ENCODE measurements around the gene ELOB.

- no peak for TF ChIP-seq CTCF (IDR thresholded peaks at IDR 0.05; ENCODE audit: borderline replicate concordance, extremely low read depth, low read length, poor library complexity, severe bottlenecking)
- TF ChIP-seq EZH2 (IDR thresholded peaks at IDR 0.05; ENCODE audit: borderline replicate concordance, low read depth, low read length, severe bottlenecking) = no peak
Measured at GRCh38 chr16:2771496-2772402, 5.3 kb downstream of the ELOB start.

All from DND-41 (cell line).